ENCODE results near the gene PARD3B. TPM values are rescaled to one million over a fixed set of nuclear protein-coding genes. Genes with fewer than 3 reads are reported as not detected.

The PARD3B gene
- total RNA-seq, 1 experiment from 2014 or later: 3.6 TPM

GRCh38 chr2:204573221-204573620 lies 27.9 kb downstream of the PARD3B start:
- CTCF ChIA-PET: interaction anchor here (0.6 kb wide), 1 partner anchor 84 kb away, joined by 3 read pairs; no protein-coding TSS in a partner anchor
- ATAC-seq: no peak

DNA sequence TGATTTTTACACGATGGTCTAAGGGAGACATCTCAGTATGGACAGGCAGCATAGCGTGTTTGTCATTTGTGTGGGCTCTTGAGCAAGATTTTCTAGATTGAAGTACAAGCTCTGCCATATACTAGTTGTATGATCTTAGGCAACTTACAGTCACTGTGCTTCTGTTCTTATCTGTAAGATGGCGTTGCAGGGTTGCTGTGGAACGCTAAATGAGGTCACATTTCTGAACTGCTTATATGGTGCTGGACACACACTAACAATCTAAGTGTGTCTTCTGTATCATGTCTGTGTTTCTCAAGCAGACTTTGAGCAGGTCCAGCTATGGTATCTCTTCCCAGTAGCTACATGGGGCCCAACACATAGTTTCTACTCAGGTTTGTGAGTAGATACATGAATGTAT lies 29.2 kb downstream of the PARD3B start:
- intact Hi-C loops (cut with micrococcal nuclease; ENCODE audit: unreplicated experiment): no loop called here
- DNase-seq (ENCODE audit: low read depth, low spot score): no peak
- no peak for ATAC-seq
- TF ChIP-seq SIN3A (IDR thresholded peaks at IDR 0.05; ENCODE audit: borderline replicate concordance, insufficient read depth, low read depth, low read length) (no peak), POLR2AphosphoS5 (IDR thresholded peaks at IDR 0.05; ENCODE audit: low read depth, low read length) (no peak), TCF7L2 (IDR thresholded peaks at IDR 0.05; ENCODE audit: low read depth, low read length) (no peak)
- Histone ChIP-seq H3K4me3 (ENCODE audit: low read depth in 2 of 2, low read length in 2 of 2) (no peak overlapping the region), H3K27ac (ENCODE audit: low read length) (no peak overlapping the region), H3K27me3 (ENCODE audit: control insufficient read depth, insufficient read depth, low read length) (no peaks in the 10 kb centered on the region), H3K36me3 (ENCODE audit: control insufficient read depth, insufficient read depth, low read length) (no peaks in the 10 kb centered on the region), H3K9me3 (ENCODE audit: control insufficient read depth, insufficient read depth, low read depth, low read length) (no peaks in the 10 kb centered on the region), H3K4me1 (ENCODE audit: control insufficient read depth, insufficient read depth, low read length) (no peaks in the 10 kb centered on the region)
- ChIA-PET POLR2A (no interaction called here), CTCF (no interaction called here)
- no TSS peak for BruUV-seq (replicated peaks)
- in situ Hi-C loops (cut with HindIII; ENCODE audit: low pct_unique_long_range_greater_than_20kb, low sequenced_read_pairs): no loop called here

More at GRCh38 chr2:204573221-204573620, 27.9 kb downstream of the PARD3B start:
- in situ Hi-C loops (cut with HindIII; ENCODE audit: low pct_unique_long_range_greater_than_20kb, low sequenced_read_pairs): no loop called here
- Histone ChIP-seq H3K27ac (ENCODE audit: low read length) (no peak overlapping the region), H3K4me1 (ENCODE audit: control insufficient read depth, insufficient read depth, low read length) (no peaks in the 10 kb centered on the region), H3K4me3 (ENCODE audit: low read depth in 2 of 2, low read length in 2 of 2) (no peak overlapping the region), H3K36me3 (ENCODE audit: control insufficient read depth, insufficient read depth, low read length) (no peaks in the 10 kb centered on the region), H3K27me3 (ENCODE audit: control insufficient read depth, insufficient read depth, low read length) (no peaks in the 10 kb centered on the region), H3K9me3 (ENCODE audit: control insufficient read depth, insufficient read depth, low read depth, low read length) (no peaks in the 10 kb centered on the region)
- no peak for DNase-seq (ENCODE audit: low read depth, low spot score)
- POLR2A ChIA-PET: no interaction called here
- no peak for TF ChIP-seq TCF7L2 (IDR thresholded peaks at IDR 0.05; ENCODE audit: low read depth, low read length)
- no peak for TF ChIP-seq POLR2AphosphoS5 (IDR thresholded peaks at IDR 0.05; ENCODE audit: low read depth, low read length)
- no peak for TF ChIP-seq REST (IDR thresholded peaks at IDR 0.05; ENCODE audit: insufficient read depth in 1 of 2, low read depth in 2 of 2, low read length in 1 of 2)
- TF ChIP-seq SIN3A (IDR thresholded peaks at IDR 0.05; ENCODE audit: borderline replicate concordance, insufficient read depth, low read depth, low read length): no peak
- no peak for TF ChIP-seq CTCF (IDR thresholded peaks at IDR 0.05)
- intact Hi-C loops (cut with micrococcal nuclease; ENCODE audit: unreplicated experiment): no loop called here
- no TSS peak for BruUV-seq (replicated peaks)

DNA sequence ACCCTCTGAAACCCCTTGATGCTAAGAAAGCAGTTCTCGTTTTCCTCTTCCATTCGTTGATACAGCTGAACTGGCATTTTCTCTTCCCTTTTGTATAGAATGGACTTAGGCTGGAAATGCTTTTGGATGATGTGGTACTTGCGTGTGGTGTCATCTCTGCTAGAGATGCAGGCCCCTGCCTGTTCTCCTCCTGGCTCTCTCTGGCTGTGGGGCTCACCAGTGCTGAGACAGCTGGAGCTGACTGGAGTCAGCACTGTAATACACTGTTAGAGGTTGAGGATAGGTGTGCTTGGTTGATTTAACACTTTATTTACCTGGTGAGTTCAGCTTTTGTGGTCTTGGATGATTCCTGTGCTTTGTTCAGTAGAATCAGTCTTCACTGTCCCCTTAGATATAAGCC lies 30.2 kb downstream of the PARD3B start:
- intact Hi-C loops (cut with micrococcal nuclease; ENCODE audit: unreplicated experiment): no loop called here
- Histone ChIP-seq H3K4me3 (ENCODE audit: low read depth in 2 of 2, low read length in 2 of 2) (no peak overlapping the region), H3K27me3 (ENCODE audit: control insufficient read depth, insufficient read depth, low read length) (no peaks in the 10 kb centered on the region), H3K4me1 (ENCODE audit: control insufficient read depth, insufficient read depth, low read length) (no peaks in the 10 kb centered on the region), H3K27ac (ENCODE audit: low read length) (no peak overlapping the region), H3K9me3 (ENCODE audit: control insufficient read depth, insufficient read depth, low read depth, low read length) (no peaks in the 10 kb centered on the region), H3K36me3 (ENCODE audit: control insufficient read depth, insufficient read depth, low read length) (no peaks in the 10 kb centered on the region)
- BruUV-seq (replicated peaks): no TSS peak
- ATAC-seq: no peak
- no peak for TF ChIP-seq REST (IDR thresholded peaks at IDR 0.05; ENCODE audit: insufficient read depth in 1 of 2, low read depth in 2 of 2, low read length in 1 of 2)
- TF ChIP-seq TCF7L2 (IDR thresholded peaks at IDR 0.05; ENCODE audit: low read depth, low read length): no peak
- no peak for TF ChIP-seq SIN3A (IDR thresholded peaks at IDR 0.05; ENCODE audit: borderline replicate concordance, insufficient read depth, low read depth, low read length)
- TF ChIP-seq CTCF (IDR thresholded peaks at IDR 0.05): no peak
- TF ChIP-seq POLR2AphosphoS5 (IDR thresholded peaks at IDR 0.05; ENCODE audit: low read depth, low read length): no peak
- DNase-seq (ENCODE audit: low read depth, low spot score): no peak
- in situ Hi-C loops (cut with HindIII; ENCODE audit: low pct_unique_long_range_greater_than_20kb, low sequenced_read_pairs): no loop called here
- ChIA-PET POLR2A (no interaction called here), CTCF (no interaction called here)

Measured in Panc1 (cell line).